BLaER1 (cell line): ENCODE data around the gene CAPN10.
"Not testable (repeated sequence)": the region's sequence is repeated elsewhere in the genome, so short reads cannot be mapped to it uniquely, and the experiment has no call there.

ENCODE experiments used
- H3K27ac ChIP-seq: shearing (Covaris generic); formaldehyde crosslinking; 2 replicates; pipeline ENCODE4 v1.8.1; 2022
- H3K27me3 ChIP-seq: shearing (Covaris generic); formaldehyde crosslinking; 2 replicates; pipeline ENCODE4 v1.8.1; 2022
- H3K36me3 ChIP-seq: shearing (Covaris generic); formaldehyde crosslinking; 2 replicates; pipeline ENCODE4 v1.8.1; 2022
- H3K4me1 ChIP-seq: shearing (Covaris generic); formaldehyde crosslinking; 2 replicates; pipeline ENCODE4 v1.8.1; 2022
- H3K4me2 ChIP-seq: shearing (Covaris generic); formaldehyde crosslinking; 2 replicates; pipeline ENCODE4 v1.8.1; 2022
- H3K4me3 ChIP-seq: shearing (Covaris generic); formaldehyde crosslinking; 2 replicates; pipeline ENCODE4 v1.8.1; 2022
- H3K9ac ChIP-seq: shearing (Covaris generic); formaldehyde crosslinking; 2 replicates; pipeline ENCODE4 v1.8.1; 2022
- H3K9me3 ChIP-seq: shearing (Covaris generic); formaldehyde crosslinking; 2 replicates; pipeline ENCODE4 v1.8.1; 2022
- H4K20me1 ChIP-seq: shearing (Covaris generic); formaldehyde crosslinking; 2 replicates; pipeline ENCODE4 v1.8.1; 2022
- Cebpa-rat ChIP-seq: shearing (Covaris generic); IDR thresholded peaks from 2 replicates; pipeline ENCODE4 v1.8.1; 2022

Gene CAPN10

DNA sequence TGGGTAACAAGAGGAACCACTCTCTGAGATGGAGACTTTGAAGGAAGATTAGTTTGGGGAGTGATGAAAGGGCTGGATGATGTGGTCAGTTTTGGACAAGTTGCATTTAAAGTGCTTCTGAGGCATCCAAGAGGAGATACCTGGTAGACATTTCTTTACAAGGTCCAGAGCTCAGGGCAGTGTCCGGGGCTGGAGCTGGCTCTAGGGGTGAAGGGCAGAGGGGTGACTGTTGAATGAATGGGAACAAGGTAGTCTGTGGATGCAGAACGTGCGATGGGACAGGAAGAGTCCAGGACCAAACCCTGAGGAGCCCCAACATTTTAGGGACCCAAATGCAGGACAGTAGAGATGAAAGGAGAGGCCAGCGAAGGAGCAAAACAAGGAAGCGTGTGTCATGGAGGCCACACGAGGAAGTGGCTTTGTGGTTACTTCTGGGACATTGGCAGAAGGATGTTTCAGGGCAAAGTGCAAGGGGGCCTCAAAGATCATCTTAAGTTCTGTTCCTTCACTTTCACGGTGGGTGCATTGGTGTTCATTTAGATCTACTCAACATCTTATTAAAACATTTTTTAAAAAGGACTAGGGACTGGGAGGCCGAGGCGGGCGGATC lies 25.2 kb downstream of the CAPN10 start:
- H3K9me3 ChIP-seq = peaks cover 7% of the 10 kb centered on the region
- no peaks in the 10 kb centered on the region for H4K20me1 ChIP-seq
- peaks cover 21% of the 10 kb centered on the region for H3K4me1 ChIP-seq
- H3K9ac ChIP-seq = no peak overlapping the region
- no peak overlapping the region for H3K27ac ChIP-seq
- H3K4me3 ChIP-seq = no peak overlapping the region
- peak overlapping the region; percentile 31 for H3K4me2 ChIP-seq
- peaks cover 21% of the 10 kb centered on the region for H3K36me3 ChIP-seq
- no peak for TF ChIP-seq Cebpa-rat
- H3K27me3 ChIP-seq = no peaks in the 10 kb centered on the region

DNA sequence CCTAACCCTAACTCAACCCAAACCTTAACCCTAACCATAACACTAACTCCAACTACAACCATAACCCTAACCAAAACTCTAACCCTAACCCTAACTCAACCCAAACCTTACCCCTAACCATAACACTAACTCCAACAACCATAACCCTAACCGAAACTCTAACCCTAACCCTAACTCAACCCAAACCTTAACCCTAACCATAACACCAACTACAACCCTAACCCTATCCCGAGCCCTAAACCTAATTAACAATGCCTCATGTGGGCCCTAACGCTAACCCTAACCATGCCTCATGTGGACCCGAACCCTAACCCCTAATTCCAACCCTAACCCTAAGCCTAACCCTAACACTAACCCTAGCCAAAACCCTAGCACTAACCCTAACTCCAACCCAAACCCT lies 27.2 kb downstream of the CAPN10 start:
- no peak for TF ChIP-seq Cebpa-rat

DNA sequence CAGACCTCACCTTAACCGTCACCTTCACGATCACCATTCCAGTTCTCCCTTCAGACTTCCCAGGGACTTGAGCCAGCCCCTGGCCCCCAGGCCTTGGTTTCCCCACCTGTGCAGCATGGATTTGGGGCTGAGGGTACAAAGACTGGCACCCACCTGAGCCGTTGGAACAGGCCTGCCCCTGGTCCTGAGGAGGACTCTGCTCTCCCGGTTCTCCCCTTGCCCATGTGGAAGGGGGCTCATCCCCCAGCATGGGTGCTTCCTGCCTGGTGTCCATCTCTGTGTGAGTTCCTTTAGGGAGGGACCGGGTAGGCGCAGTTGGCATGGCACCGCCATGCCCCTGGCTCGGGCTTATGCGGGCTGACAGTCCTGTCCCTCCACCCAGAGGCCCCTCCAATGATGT lies 27.9 kb downstream of the CAPN10 start:
- Histone ChIP-seq H3K4me3 (no peak overlapping the region), H3K9ac (no peak overlapping the region), H3K4me2 (no peak overlapping the region), H4K20me1 (no peaks in the 10 kb centered on the region), H3K27me3 (no peaks in the 10 kb centered on the region), H3K36me3 (peaks cover 38% of the 10 kb centered on the region), H3K4me1 (peaks cover 22% of the 10 kb centered on the region), H3K9me3 (peaks cover 20% of the 10 kb centered on the region), H3K27ac (no peak overlapping the region)
- no peak for TF ChIP-seq Cebpa-rat

More for the DNA sequence above, 27.2 kb downstream of the CAPN10 start:
- H3K9ac ChIP-seq = no peak overlapping the region
- H3K27me3 ChIP-seq = no peaks in the 10 kb centered on the region
- no peak overlapping the region for H3K4me3 ChIP-seq
- peaks cover 20% of the 10 kb centered on the region for H3K9me3 ChIP-seq
- H4K20me1 ChIP-seq = no peaks in the 10 kb centered on the region
- peaks cover 35% of the 10 kb centered on the region for H3K36me3 ChIP-seq
- H3K27ac ChIP-seq = no peak overlapping the region
- H3K4me2 ChIP-seq = no peak overlapping the region
- H3K4me1 ChIP-seq = peaks cover 21% of the 10 kb centered on the region

GRCh38 chr2:240615396-240615795 lies 28.9 kb downstream of the CAPN10 start:
- no peaks in the 10 kb centered on the region for H3K27me3 ChIP-seq
- H3K36me3 ChIP-seq = peaks cover 44% of the 10 kb centered on the region
- no peak overlapping the region for H3K9ac ChIP-seq
- H4K20me1 ChIP-seq = no peaks in the 10 kb centered on the region
- H3K27ac ChIP-seq = no peak overlapping the region
- no peak overlapping the region for H3K4me3 ChIP-seq
- no peak overlapping the region for H3K4me2 ChIP-seq
- H3K4me1 ChIP-seq = peaks cover 32% of the 10 kb centered on the region
- H3K9me3 ChIP-seq = peaks cover 20% of the 10 kb centered on the region
- no peak for TF ChIP-seq Cebpa-rat

GRCh38 chr2:240615820-240616547 lies 29.4 kb downstream of the CAPN10 start:
- TF ChIP-seq Cebpa-rat = no peak
- peaks cover 44% of the 10 kb centered on the region for H3K36me3 ChIP-seq

DNA sequence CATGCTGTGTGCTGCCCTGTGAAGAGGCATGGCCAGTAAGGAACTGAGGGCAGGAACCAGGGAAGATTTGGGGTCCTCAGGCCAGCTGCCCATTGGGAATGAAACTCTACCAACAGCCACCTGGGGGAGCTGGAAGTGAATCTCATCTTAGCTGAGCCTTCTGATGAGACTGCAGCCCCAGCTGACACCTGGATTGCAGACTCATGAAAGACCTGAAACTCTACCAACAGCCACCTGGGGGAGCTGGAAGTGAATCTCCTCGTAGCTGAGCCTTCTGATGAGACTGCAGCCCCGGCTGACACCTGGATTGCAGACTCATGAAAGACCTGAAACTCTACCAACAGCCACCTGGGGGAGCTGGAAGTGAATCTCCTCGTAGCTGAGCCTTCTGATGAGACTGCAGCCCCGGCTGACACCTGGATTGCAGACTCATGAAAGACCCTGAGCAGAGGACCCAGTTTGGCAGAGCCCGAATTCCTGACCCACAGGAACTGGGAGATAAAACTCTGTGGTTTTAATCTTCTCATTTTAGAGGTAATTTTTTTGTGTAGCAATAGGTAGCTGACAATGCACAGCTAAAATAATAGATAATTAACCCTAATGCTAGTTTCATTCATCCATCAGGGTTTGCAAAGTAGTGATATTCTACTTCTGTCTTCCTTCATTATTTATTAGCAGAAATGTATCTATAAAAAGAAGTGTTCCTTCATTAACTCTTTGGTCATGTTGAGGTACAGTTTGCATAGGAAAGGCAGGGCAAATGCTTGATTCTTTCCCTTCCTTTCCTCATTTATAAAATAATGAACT lies 30.5 kb downstream of the CAPN10 start:
- not testable (repeated sequence) for H3K27ac ChIP-seq, H3K4me3 ChIP-seq, H4K20me1 ChIP-seq, H3K4me2 ChIP-seq, H3K27me3 ChIP-seq, H3K9ac ChIP-seq
- peaks cover 44% of the 10 kb centered on the region for H3K36me3 ChIP-seq
- H3K4me1 ChIP-seq = peaks cover 43% of the 10 kb centered on the region
- peaks cover 20% of the 10 kb centered on the region for H3K9me3 ChIP-seq

More at GRCh38 chr2:240615820-240616547, 29.4 kb downstream of the CAPN10 start:
- H3K4me1 ChIP-seq = peaks cover 38% of the 10 kb centered on the region
- no peaks in the 10 kb centered on the region for H4K20me1 ChIP-seq
- no peaks in the 10 kb centered on the region for H3K27me3 ChIP-seq
- peak overlapping the region; percentile 9; the same call in 1 of the 2 replicates for H3K4me2 ChIP-seq
- no peak overlapping the region for H3K4me3 ChIP-seq
- H3K27ac ChIP-seq = no peak overlapping the region
- no peak overlapping the region for H3K9ac ChIP-seq
- peaks cover 20% of the 10 kb centered on the region for H3K9me3 ChIP-seq

DNA sequence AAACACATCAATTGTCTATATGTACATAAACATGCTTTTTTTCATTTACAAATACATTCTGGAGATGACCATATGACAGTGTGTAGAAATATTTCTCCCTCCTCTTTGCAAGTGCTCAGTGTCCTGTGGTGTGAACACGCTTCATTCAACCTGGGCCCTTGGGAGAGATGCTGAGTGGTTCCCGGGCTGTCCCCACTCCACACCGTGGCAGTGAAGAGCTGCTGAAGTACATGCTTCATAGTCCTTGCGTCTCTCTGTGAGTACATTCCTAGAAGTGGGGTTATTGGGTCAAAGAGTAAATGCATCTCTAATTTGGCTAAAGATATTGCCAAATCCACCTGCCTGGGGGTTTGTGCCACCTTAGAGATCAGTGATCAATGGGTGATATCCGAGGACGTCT lies 32.2 kb downstream of the CAPN10 start:
- no peak overlapping the region for H3K4me2 ChIP-seq
- peaks cover 8% of the 10 kb centered on the region; the same call in 1 of the 2 replicates for H4K20me1 ChIP-seq
- H3K4me3 ChIP-seq = no peak overlapping the region
- no peaks in the 10 kb centered on the region for H3K27me3 ChIP-seq
- H3K4me1 ChIP-seq = peaks cover 52% of the 10 kb centered on the region
- no peak overlapping the region for H3K9ac ChIP-seq
- no peak overlapping the region for H3K27ac ChIP-seq
- H3K9me3 ChIP-seq = peaks cover 20% of the 10 kb centered on the region
- peaks cover 30% of the 10 kb centered on the region; the same call in 1 of the 2 replicates for H3K36me3 ChIP-seq
- no peak for TF ChIP-seq Cebpa-rat

- Histone ChIP-seq H3K27me3 (no peaks in the 10 kb centered on the region), H4K20me1 (peaks cover 8% of the 10 kb centered on the region; the same call in 1 of the 2 replicates), H3K27ac (peak overlapping the region; percentile 70), H3K36me3 (peaks cover 27% of the 10 kb centered on the region; the same call in 1 of the 2 replicates), H3K9me3 (peaks cover 20% of the 10 kb centered on the region), H3K9ac (no peak overlapping the region), H3K4me3 (no peak overlapping the region), H3K4me1 (peaks cover 60% of the 10 kb centered on the region), H3K4me2 (no peak overlapping the region)
- no peak for TF ChIP-seq Cebpa-rat
Measured at GRCh38 chr2:240619506-240620148, 33.1 kb downstream of the CAPN10 start.

- H3K9me3 ChIP-seq = peaks cover 20% of the 10 kb centered on the region
- peak overlapping the region; percentile 70 for H3K27ac ChIP-seq
- H3K9ac ChIP-seq = no peak overlapping the region
- peaks cover 27% of the 10 kb centered on the region; the same call in 1 of the 2 replicates for H3K36me3 ChIP-seq
- H3K4me1 ChIP-seq = peaks cover 66% of the 10 kb centered on the region
- peak overlapping the region; percentile 86 for H3K4me2 ChIP-seq
- H4K20me1 ChIP-seq = peaks cover 8% of the 10 kb centered on the region; the same call in 1 of the 2 replicates
- no peak for TF ChIP-seq Cebpa-rat
- no peaks in the 10 kb centered on the region for H3K27me3 ChIP-seq
- no peak overlapping the region for H3K4me3 ChIP-seq
Measured at GRCh38 chr2:240620149-240620731, 33.7 kb downstream of the CAPN10 start.
